ENCODE data around the gene MTSS2.

Gene MTSS2

GRCh38 chr16:70703041-70703834 lies 17.4 kb upstream of the MTSS2 start:
- no peak for TF ChIP-seq CTCF (IDR thresholded peaks at IDR 0.05; ENCODE audit: borderline replicate concordance, insufficient read depth, low read depth, low read length)

DNA sequence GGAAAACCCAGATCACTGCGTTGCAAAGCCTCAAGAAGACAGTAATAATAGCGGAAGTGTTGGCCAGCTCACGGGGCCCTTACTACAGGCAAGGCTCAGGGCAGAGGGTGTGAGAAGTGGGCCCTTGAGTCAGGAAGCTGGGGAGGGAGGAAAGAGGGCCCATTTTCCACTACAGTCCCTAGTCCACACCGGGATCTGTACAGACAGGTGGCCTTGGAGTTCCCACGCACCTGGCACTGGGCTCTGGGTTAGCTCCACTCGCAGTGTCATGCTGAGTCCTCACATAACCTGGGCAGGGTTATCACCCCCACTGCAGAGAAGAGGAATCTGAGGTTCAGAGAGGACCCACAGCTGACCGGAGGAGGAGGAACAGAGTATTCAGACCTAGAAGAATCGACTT lies 16.8 kb upstream of the MTSS2 start:
- no peak for TF ChIP-seq CTCF (IDR thresholded peaks at IDR 0.05; ENCODE audit: borderline replicate concordance, insufficient read depth, low read depth, low read length)

More at GRCh38 chr16:70703041-70703834, 17.4 kb upstream of the MTSS2 start:
- H3K4me3 ChIP-seq (ENCODE audit: low read depth, low read length) = no peak overlapping the region

GRCh38 chr16:70701998-70702397 lies 16.1 kb upstream of the MTSS2 start:
- TF ChIP-seq CTCF (IDR thresholded peaks at IDR 0.05; ENCODE audit: borderline replicate concordance, insufficient read depth, low read depth, low read length) = no peak
- H3K4me3 ChIP-seq (ENCODE audit: low read depth, low read length) = no peak overlapping the region

More for the DNA sequence above, 16.8 kb upstream of the MTSS2 start:
- no peak overlapping the region for H3K4me3 ChIP-seq (ENCODE audit: low read depth, low read length)

DNA sequence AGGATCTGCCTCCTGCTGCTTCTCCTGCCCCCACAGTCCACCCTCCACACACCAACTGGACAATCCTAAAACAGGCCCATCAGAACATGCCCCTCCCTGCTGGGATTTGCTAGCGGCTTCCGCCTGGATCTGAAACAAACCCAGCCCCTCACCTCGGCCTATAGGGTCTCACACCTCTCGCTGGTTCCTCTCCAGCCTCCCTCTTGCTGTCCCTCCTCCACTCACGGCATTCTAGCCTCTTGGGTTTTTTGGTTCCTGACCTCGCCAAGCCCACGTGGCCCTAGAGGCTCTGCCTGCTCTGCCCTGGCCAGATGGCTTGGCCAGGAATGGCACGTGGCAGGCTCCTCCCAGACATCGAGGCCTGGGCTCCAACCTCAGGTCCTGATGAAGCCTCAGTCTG lies 15.7 kb upstream of the MTSS2 start:
- no peak for TF ChIP-seq CTCF (IDR thresholded peaks at IDR 0.05; ENCODE audit: borderline replicate concordance, insufficient read depth, low read depth, low read length)
- no peak overlapping the region for H3K4me3 ChIP-seq (ENCODE audit: low read depth, low read length)

DNA sequence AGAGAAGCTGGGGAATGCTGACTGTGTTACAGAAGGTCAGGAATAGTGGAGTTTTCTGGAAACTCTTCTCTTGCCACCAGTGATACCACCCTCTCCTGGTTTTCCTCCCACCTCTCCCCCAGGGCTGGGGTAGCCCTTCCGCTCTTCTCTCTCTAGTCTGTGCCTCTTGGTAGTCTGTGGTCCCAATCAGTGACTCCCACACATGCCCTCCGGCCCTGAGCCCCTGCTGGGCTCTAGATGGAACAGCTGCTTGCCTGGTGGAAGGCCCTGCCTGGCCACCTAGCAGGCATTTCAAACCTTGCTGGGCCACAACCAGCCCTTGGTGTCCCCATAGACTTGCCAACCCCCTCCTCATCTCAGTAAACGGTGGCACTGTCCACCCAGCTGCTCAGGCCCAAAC lies 15.2 kb upstream of the MTSS2 start:
- TF ChIP-seq CTCF (IDR thresholded peaks at IDR 0.05; ENCODE audit: borderline replicate concordance, insufficient read depth, low read depth, low read length) = no peak
- H3K4me3 ChIP-seq (ENCODE audit: low read depth, low read length) = no peak overlapping the region

DNA sequence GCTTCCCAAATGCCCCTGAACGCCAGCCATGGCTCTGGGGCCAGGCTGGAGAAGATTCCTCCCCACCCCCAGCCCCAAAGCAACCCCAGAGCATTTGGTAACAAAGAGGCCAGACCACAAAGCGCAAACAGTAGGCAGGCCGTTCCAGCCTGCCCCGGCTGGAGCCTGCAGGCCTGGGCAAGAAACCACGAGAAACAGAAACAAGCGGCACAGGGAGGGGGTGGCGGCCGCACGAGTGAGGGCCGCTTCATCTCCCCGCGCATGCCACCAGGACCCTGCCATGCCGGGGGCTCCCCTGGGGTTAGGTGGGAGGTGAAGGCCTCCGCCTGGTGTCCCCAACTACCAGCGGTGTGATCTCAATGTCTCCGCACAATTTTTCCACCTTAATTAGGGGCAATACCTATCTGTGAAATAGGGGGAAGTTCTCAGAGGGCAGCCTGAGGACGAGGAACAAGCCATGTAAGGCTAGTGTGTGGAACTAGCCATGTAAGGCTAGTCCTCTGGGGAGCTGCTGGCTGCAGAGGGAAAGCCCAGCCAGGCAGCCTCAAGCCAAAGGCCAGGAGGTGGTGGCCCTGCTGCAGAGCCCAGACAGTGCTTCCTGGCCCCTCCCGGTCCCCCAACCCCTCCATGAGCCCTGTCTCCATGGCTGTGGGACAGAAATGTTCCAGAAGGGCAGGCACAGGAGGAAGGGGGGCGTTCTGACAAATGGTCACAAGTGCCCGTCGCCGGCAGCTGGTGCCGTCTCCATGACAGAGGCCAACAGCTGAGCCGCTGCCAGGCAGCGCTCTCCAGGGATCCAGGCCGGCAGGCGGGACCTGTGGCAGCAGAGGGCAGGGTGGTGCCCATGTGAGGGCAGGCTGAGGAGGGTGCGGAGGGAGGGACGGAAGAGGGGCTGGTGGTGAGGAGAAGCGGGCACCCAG lies 14.5 kb upstream of the MTSS2 start:
- no peak for TF ChIP-seq CTCF (IDR thresholded peaks at IDR 0.05; ENCODE audit: borderline replicate concordance, insufficient read depth, low read depth, low read length)
- no peak overlapping the region for H3K4me3 ChIP-seq (ENCODE audit: low read depth, low read length)

Measured in GM12875 (cell line).